Astrocyte (in vitro differentiated cells and primary cell): Measurements from ENCODE around the gene SAYSD1.

Experiments
- EZH2 ChIP-seq: IDR thresholded peaks from 2 replicates; pipeline ENCODE4 v1.6.1; 2012; ENCODE audit warnings: mild to moderate bottlenecking, low read length, inconsistent platforms; ENCODE audit not compliant: insufficient read depth
- TF ChIP-seq, protein P1 (sequence below): IDR thresholded peaks from 2 replicates; pipeline ENCODE4 v1.5.1; 2011; ENCODE audit warnings: low read depth, mild to moderate bottlenecking, inconsistent platforms, low read length, moderate library complexity; ENCODE audit not compliant: insufficient read depth

DNA sequence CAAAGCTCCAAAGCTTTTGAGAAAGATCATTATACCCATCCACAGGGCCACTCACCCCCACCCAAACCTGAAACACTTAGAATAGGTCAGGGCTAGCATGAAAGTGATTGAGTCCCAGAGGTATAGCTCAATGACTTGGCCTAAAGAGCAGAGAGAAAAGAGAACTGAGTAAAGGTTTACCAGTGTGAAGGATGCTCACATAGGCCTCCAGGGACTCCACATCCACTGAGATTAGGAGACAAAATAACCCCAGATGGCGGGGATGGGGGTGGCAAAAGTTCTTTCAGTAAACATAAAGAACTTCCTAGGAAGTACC lies 12.2 kb downstream of the SAYSD1 start:
- TF ChIP-seq, protein P1, sequence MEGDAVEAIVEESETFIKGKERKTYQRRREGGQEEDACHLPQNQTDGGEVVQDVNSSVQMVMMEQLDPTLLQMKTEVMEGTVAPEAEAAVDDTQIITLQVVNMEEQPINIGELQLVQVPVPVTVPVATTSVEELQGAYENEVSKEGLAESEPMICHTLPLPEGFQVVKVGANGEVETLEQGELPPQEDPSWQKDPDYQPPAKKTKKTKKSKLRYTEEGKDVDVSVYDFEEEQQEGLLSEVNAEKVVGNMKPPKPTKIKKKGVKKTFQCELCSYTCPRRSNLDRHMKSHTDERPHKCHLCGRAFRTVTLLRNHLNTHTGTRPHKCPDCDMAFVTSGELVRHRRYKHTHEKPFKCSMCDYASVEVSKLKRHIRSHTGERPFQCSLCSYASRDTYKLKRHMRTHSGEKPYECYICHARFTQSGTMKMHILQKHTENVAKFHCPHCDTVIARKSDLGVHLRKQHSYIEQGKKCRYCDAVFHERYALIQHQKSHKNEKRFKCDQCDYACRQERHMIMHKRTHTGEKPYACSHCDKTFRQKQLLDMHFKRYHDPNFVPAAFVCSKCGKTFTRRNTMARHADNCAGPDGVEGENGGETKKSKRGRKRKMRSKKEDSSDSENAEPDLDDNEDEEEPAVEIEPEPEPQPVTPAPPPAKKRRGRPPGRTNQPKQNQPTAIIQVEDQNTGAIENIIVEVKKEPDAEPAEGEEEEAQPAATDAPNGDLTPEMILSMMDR: no peak
- no peak for TF ChIP-seq EZH2
